GM12878 (cell line): Measurements from ENCODE around the gene NKD1. TPM values are rescaled to one million over a fixed set of nuclear protein-coding genes. Genes with fewer than 3 reads are reported as not detected.

Experiments
- CHD2 ChIP-seq: IDR thresholded peaks from 2 replicates; pipeline ENCODE4 v1.6.1; 2011; ENCODE audit warnings: low read depth, low read length, improper control_type of control experiment, borderline replicate concordance
- polyA plus RNA-seq, 11 experiments: library from polyadenylated mRNA; depleted of rRNA in 4 of 11; unstranded in 6 of 11; stranded (reverse) in 5 of 11; fragments of >200 nt; fragmentation: Nextera tagmentation in 4 of 11; fragmentation: Illumina TruSeq in 1 of 11; extraction: Ambion mirVana in 4 of 11; extraction: Trizol in 1 of 11; gene quantifications; 1 replicate in 1 of 11; 2 replicates in 10 of 11; pipeline versions ENCODE4 v1.2.1 to v1.2.3, GENCODE V29; 2011 to 2016; ENCODE audit warnings: inconsistent platforms in 2 of 11, missing spikeins in 2 of 11, low read depth in 1 of 11
- total RNA-seq, 4 experiments: library from RNA; depleted of rRNA in 3 of 4; stranded (reverse); fragments of >200 nt in 3 of 4; fragmentation: Illumina TruSeq in 1 of 4; extraction: Trizol in 1 of 4; gene quantifications; 2 replicates each; pipeline versions ENCODE4 v1.2.1 to v1.2.3, GENCODE V29; 2013 to 2021
- TF ChIP-seq, protein P1 (sequence below): fragments of 450-650 bp; IDR thresholded peaks from 2 replicates; pipeline ENCODE4 v1.6.1; 2017; ENCODE audit warnings: mild to moderate bottlenecking, moderate library complexity
- TF ChIP-seq, protein P2 (sequence below): fragments of 150-350 bp; IDR thresholded peaks from 2 replicates; pipeline ENCODE4 v1.6.1; 2014; ENCODE audit warnings: mild to moderate bottlenecking, low read depth, low read length
- TF ChIP-seq, protein P3 (sequence below): fragments of 450-650 bp; IDR thresholded peaks from 2 replicates; pipeline ENCODE4 v1.6.1; 2017; ENCODE audit warnings: antibody characterized with exemption, mild to moderate bottlenecking, moderate library complexity
- TF ChIP-seq, protein P4 (sequence below): fragments of 450-650 bp; IDR thresholded peaks from 2 replicates; pipeline ENCODE4 v1.6.1; 2017; ENCODE audit warnings: mild to moderate bottlenecking

Gene NKD1
- total and polyA plus RNA-seq, 10 of the 15 experiments (the other 5 are each of a cell fraction or from before 2014, with no cell fraction given): under 0.01 to 0.49 (median 0.04) TPM; not detected in 2

DNA sequence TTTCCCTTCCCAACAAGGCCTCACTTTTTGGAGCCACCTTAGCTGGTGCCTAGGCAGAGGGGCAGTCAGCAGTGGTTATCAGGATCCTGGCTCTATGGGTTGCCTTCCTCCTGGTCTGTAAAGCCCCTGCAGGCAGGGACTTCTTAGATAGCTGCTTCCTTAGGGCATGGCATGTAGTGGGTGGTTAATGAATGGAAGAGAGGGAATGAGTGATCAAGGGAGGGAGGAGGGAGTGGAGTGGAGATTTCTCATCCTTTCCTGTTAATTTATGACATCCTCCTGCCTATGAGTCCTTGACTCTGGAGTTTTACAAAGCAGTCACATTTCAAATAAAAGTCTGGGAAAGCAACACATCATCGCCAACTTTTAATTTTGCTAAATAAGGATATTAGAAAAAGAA, 92.2 kb downstream of the NKD1 start (continued):
- TF ChIP-seq, protein P1, sequence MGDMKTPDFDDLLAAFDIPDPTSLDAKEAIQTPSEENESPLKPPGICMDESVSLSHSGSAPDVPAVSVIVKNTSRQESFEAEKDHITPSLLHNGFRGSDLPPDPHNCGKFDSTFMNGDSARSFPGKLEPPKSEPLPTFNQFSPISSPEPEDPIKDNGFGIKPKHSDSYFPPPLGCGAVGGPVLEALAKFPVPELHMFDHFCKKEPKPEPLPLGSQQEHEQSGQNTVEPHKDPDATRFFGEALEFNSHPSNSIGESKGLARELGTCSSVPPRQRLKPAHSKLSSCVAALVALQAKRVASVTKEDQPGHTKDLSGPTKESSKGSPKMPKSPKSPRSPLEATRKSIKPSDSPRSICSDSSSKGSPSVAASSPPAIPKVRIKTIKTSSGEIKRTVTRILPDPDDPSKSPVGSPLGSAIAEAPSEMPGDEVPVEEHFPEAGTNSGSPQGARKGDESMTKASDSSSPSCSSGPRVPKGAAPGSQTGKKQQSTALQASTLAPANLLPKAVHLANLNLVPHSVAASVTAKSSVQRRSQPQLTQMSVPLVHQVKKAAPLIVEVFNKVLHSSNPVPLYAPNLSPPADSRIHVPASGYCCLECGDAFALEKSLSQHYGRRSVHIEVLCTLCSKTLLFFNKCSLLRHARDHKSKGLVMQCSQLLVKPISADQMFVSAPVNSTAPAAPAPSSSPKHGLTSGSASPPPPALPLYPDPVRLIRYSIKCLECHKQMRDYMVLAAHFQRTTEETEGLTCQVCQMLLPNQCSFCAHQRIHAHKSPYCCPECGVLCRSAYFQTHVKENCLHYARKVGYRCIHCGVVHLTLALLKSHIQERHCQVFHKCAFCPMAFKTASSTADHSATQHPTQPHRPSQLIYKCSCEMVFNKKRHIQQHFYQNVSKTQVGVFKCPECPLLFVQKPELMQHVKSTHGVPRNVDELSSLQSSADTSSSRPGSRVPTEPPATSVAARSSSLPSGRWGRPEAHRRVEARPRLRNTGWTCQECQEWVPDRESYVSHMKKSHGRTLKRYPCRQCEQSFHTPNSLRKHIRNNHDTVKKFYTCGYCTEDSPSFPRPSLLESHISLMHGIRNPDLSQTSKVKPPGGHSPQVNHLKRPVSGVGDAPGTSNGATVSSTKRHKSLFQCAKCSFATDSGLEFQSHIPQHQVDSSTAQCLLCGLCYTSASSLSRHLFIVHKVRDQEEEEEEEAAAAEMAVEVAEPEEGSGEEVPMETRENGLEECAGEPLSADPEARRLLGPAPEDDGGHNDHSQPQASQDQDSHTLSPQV: no peak
- TF ChIP-seq, protein P2, sequence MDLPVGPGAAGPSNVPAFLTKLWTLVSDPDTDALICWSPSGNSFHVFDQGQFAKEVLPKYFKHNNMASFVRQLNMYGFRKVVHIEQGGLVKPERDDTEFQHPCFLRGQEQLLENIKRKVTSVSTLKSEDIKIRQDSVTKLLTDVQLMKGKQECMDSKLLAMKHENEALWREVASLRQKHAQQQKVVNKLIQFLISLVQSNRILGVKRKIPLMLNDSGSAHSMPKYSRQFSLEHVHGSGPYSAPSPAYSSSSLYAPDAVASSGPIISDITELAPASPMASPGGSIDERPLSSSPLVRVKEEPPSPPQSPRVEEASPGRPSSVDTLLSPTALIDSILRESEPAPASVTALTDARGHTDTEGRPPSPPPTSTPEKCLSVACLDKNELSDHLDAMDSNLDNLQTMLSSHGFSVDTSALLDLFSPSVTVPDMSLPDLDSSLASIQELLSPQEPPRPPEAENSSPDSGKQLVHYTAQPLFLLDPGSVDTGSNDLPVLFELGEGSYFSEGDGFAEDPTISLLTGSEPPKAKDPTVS: no peak
- TF ChIP-seq CHD2: no peak
- TF ChIP-seq, protein P3, sequence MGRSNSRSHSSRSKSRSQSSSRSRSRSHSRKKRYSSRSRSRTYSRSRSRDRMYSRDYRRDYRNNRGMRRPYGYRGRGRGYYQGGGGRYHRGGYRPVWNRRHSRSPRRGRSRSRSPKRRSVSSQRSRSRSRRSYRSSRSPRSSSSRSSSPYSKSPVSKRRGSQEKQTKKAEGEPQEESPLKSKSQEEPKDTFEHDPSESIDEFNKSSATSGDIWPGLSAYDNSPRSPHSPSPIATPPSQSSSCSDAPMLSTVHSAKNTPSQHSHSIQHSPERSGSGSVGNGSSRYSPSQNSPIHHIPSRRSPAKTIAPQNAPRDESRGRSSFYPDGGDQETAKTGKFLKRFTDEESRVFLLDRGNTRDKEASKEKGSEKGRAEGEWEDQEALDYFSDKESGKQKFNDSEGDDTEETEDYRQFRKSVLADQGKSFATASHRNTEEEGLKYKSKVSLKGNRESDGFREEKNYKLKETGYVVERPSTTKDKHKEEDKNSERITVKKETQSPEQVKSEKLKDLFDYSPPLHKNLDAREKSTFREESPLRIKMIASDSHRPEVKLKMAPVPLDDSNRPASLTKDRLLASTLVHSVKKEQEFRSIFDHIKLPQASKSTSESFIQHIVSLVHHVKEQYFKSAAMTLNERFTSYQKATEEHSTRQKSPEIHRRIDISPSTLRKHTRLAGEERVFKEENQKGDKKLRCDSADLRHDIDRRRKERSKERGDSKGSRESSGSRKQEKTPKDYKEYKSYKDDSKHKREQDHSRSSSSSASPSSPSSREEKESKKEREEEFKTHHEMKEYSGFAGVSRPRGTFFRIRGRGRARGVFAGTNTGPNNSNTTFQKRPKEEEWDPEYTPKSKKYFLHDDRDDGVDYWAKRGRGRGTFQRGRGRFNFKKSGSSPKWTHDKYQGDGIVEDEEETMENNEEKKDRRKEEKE: no peak
- TF ChIP-seq, protein P4, sequence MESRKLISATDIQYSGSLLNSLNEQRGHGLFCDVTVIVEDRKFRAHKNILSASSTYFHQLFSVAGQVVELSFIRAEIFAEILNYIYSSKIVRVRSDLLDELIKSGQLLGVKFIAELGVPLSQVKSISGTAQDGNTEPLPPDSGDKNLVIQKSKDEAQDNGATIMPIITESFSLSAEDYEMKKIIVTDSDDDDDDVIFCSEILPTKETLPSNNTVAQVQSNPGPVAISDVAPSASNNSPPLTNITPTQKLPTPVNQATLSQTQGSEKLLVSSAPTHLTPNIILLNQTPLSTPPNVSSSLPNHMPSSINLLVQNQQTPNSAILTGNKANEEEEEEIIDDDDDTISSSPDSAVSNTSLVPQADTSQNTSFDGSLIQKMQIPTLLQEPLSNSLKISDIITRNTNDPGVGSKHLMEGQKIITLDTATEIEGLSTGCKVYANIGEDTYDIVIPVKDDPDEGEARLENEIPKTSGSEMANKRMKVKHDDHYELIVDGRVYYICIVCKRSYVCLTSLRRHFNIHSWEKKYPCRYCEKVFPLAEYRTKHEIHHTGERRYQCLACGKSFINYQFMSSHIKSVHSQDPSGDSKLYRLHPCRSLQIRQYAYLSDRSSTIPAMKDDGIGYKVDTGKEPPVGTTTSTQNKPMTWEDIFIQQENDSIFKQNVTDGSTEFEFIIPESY: no peak
